ENCODE results near the gene FKBP5. TPM values are rescaled to one million over a fixed set of nuclear protein-coding genes. Genes with fewer than 3 reads are reported as not detected.
"Not testable (repeated sequence)": the region's sequence is repeated elsewhere in the genome, so short reads cannot be mapped to it uniquely, and the experiment has no call there.

Gene FKBP5
- total and polyA plus RNA-seq, 9 of the 15 experiments (the other 6 are each of a cell fraction or from before 2014, with no cell fraction given): 32.7 to 151 (median 75.0) TPM

GRCh38 chr6:35734319-35734718 is 45.6 kb upstream of the FKBP5 start:
- H3K9me1 ChIP-seq (ENCODE audit: control insufficient read depth, insufficient read depth, low read length); H2AFZ ChIP-seq (ENCODE audit: low read depth, low read length); H3K9ac ChIP-seq (ENCODE audit: insufficient read depth in 1 of 2, low read depth in 2 of 2, low read length in 2 of 2); in situ Hi-C loops (cut with MboI); DNase-seq (ENCODE audit: extremely low read depth in 1 of 4, low spot score in 3 of 4); H3K36me3 ChIP-seq (ENCODE audit: control insufficient read depth, insufficient read depth, low read length); H3K9me3 ChIP-seq (replicated peaks; ENCODE audit: control insufficient read depth, insufficient read depth, low read depth, low read length); H3K79me2 ChIP-seq (ENCODE audit: control insufficient read depth, insufficient read depth, low read length); H4K20me1 ChIP-seq (replicated peaks; ENCODE audit: control insufficient read depth, insufficient read depth, low read length); ATAC-seq; H3K27ac ChIP-seq (ENCODE audit: extremely low read depth, low read depth, low read length); H3K27me3 ChIP-seq (ENCODE audit: control insufficient read depth in 2 of 2, insufficient read depth in 2 of 2, low read length in 2 of 2); FAIRE-seq; BruUV-seq (replicated peaks); H3K4me3 ChIP-seq; H3K4me2 ChIP-seq (ENCODE audit: insufficient read depth, low read length): not testable (repeated sequence)
- ChIA-PET CTCF (ENCODE audit: low intra/inter-chr PET ratio) (interaction anchor here (8.4 kb wide), 1 partner anchor 149 kb away, joined by 195 read pairs; no protein-coding TSS in a partner anchor), POLR2A (interaction anchor here (0.5 to 1.5 kb wide), 5 partner anchors 9 to 217 kb away, joined by 3 to 5 read pairs (median 3); no protein-coding TSS in a partner anchor)
- intact Hi-C loops (cut with micrococcal nuclease): loop anchor here (10.0 kb wide), 1 partner anchor 360 kb away; no protein-coding TSS in a partner anchor
- peaks cover 28 to 46% of the 10 kb centered on the region in 2 experiments for H3K4me1 ChIP-seq (replicated peaks in 1 of 2; ENCODE audit: control insufficient read depth in 2 of 2, insufficient read depth in 2 of 2, low read length in 2 of 2)
- peak; percentile 32; the same call in 1 of the 2 replicates for TF ChIP-seq ZNF316 (IDR thresholded peaks at IDR 0.05)
- 89% methylated on average over 12 of the region's 12 CpGs for WGBS (ENCODE audit: insufficient coverage, low coverage, missing lambda C conversion rate)

GRCh38 chr6:35733633-35734032 is 44.9 kb upstream of the FKBP5 start:
- Histone ChIP-seq H3K9me3 (replicated peaks; ENCODE audit: control insufficient read depth, insufficient read depth, low read depth, low read length) (no peaks in the 10 kb centered on the region), H3K4me3 (no peak overlapping the region), H4K20me1 (replicated peaks; ENCODE audit: control insufficient read depth, insufficient read depth, low read length) (no peaks in the 10 kb centered on the region), H3K27ac (ENCODE audit: extremely low read depth, low read depth, low read length) (no peak overlapping the region), H3K9ac (ENCODE audit: insufficient read depth in 1 of 2, low read depth in 2 of 2, low read length in 2 of 2) (no peak overlapping the region; a peak in 1 of 4 replicates), H3K4me1 (replicated peaks in 1 of 2; ENCODE audit: control insufficient read depth in 2 of 2, insufficient read depth in 2 of 2, low read length in 2 of 2) (peaks cover 35 to 53% of the 10 kb centered on the region in 2 experiments), H3K9me1 (ENCODE audit: control insufficient read depth, insufficient read depth, low read length) (no peaks in the 10 kb centered on the region), H3K36me3 (ENCODE audit: control insufficient read depth, insufficient read depth, low read length) (no peaks in the 10 kb centered on the region), H3K4me2 (ENCODE audit: insufficient read depth, low read length) (no peak overlapping the region), H2AFZ (ENCODE audit: low read depth, low read length) (no peak overlapping the region), H3K79me2 (ENCODE audit: control insufficient read depth, insufficient read depth, low read length) (no peaks in the 10 kb centered on the region; the same call in 2 of the 3 replicates), H3K27me3 (ENCODE audit: control insufficient read depth in 2 of 2, insufficient read depth in 2 of 2, low read length in 2 of 2) (no peaks in the 10 kb centered on the region)
- ChIA-PET CTCF (ENCODE audit: low intra/inter-chr PET ratio) (interaction anchor here (8.4 kb wide), 1 partner anchor 148 kb away, joined by 195 read pairs; no protein-coding TSS in a partner anchor), POLR2A (interaction anchor here (0.5 to 1.5 kb wide), 6 partner anchors 8 to 230 kb away, joined by 3 to 5 read pairs (median 3); no protein-coding TSS in a partner anchor)
- intact Hi-C loops (cut with micrococcal nuclease): loop anchor here (10.0 kb wide), 1 partner anchor 361 kb away; no protein-coding TSS in a partner anchor
- no TSS peak for BruUV-seq (replicated peaks)
- in situ Hi-C loops (cut with MboI): no loop called here
- 88% methylated on average over 8 of the region's 8 CpGs for WGBS (ENCODE audit: insufficient coverage, low coverage, missing lambda C conversion rate)
- FAIRE-seq (no peak), ATAC-seq (no peak), DNase-seq (ENCODE audit: extremely low read depth in 1 of 4, low spot score in 3 of 4) (no peak)
- no peak for TF ChIP-seq GATAD2B (IDR thresholded peaks at IDR 0.05; ENCODE audit: borderline replicate concordance)
- TF ChIP-seq NKRF (IDR thresholded peaks at IDR 0.05; ENCODE audit: borderline replicate concordance): no peak
- no peak for TF ChIP-seq LEF1 (IDR thresholded peaks at IDR 0.05)
- TF ChIP-seq ERF (CRISPR knock-in tag; IDR thresholded peaks at IDR 0.05): no peak
- no peak for TF ChIP-seq GTF2B (IDR thresholded peaks at IDR 0.05; ENCODE audit: extremely low read depth, insufficient read length)
- TF ChIP-seq ZEB2 (IDR thresholded peaks at IDR 0.05): no peak
- no peak for TF ChIP-seq HNRNPL (IDR thresholded peaks at IDR 0.05; ENCODE audit: low read depth, low read length)
- no peak for TF ChIP-seq ZBTB34 (CRISPR knock-in tag; IDR thresholded peaks at IDR 0.05)
- no peak for TF ChIP-seq DLX4 (CRISPR knock-in tag; IDR thresholded peaks at IDR 0.05)
- TF ChIP-seq TAF1 (IDR thresholded peaks at IDR 0.05; ENCODE audit: control insufficient read depth, extremely low read depth, insufficient read depth, low read length, severe bottlenecking): no peak
